K562 (cell line): ENCODE results near the gene PTPRU.

Experiments used
- CBX5 ChIP-seq: IDR thresholded peaks from 2 replicates; pipeline ENCODE4 v1.6.1; 2014; ENCODE audit warnings: low read depth, borderline replicate concordance
- ESRRA ChIP-seq: fragments of 450-650 bp; IDR thresholded peaks from 2 replicates; pipeline ENCODE4 v1.6.1; 2014; ENCODE audit warnings: low read depth, mild to moderate bottlenecking, moderate library complexity, borderline replicate concordance
- FOXA1 ChIP-seq: fragments of 450-650 bp; IDR thresholded peaks from 2 replicates; pipeline ENCODE4 v1.6.1; 2016; ENCODE audit warnings: mild to moderate bottlenecking, borderline replicate concordance
- PHF20 ChIP-seq: fragments of 450-650 bp; IDR thresholded peaks from 2 replicates; pipeline ENCODE4 v1.6.1; 2018; ENCODE audit not compliant: partially characterized antibody
- YY1 ChIP-seq, 3 experiments: IDR thresholded peaks; 2 replicates each; pipeline ENCODE4 v1.6.1; 2011; ENCODE audit warnings: low read length in 2 of 3, mild to moderate bottlenecking in 2 of 3, moderate library complexity in 2 of 3, borderline replicate concordance in 1 of 3, control low read depth in 1 of 3, low read depth in 1 of 3; ENCODE audit not compliant: insufficient read depth in 3 of 3, insufficient replicate concordance in 2 of 3, control insufficient read depth in 1 of 3, insufficient read length in 1 of 3; ENCODE audit errors: extremely low read depth in 1 of 3

GRCh38 chr1:29208442-29208841, 27.9 kb upstream of the PTPRU start:
- no peak for TF ChIP-seq ESRRA
- no peak for TF ChIP-seq FOXA1
- TF ChIP-seq YY1 (IDR thresholded peaks at IDR 0.05; ENCODE audit: borderline replicate concordance in 1 of 3, control insufficient read depth in 1 of 3, extremely low read depth in 1 of 3, insufficient read depth in 3 of 3, insufficient read length in 1 of 3, insufficient replicate concordance in 2 of 3, low read depth in 1 of 3, low read length in 2 of 3), result no peak
- no peak for TF ChIP-seq CBX5
- TF ChIP-seq PHF20, result no peak
